PC-3 (cell line): ENCODE measurements around the gene EARS2. TPM values are rescaled to one million over a fixed set of nuclear protein-coding genes. Genes with fewer than 3 reads are reported as not detected.

Experiments
- ATAC-seq: fragments of 200-7000 bp; cut with Tn5 transposase; 2 replicates; pipeline ENCODE4 v1.9.1; 2020; ENCODE audit warnings: mild to moderate bottlenecking, moderate library complexity
- BruUV-seq: library from RNA; stranded (reverse); fragments of 400-500 nt; replicated peaks from 2 replicates; lab custom pipeline; 2021; lab: Mats Ljungman, UMichigan
- CTCF ChIA-PET: fragments of 300-600 bp; sonication (Branson Sonifier 250); formaldehyde crosslinking; loops from one replicate; lab custom pipeline; 2022; ENCODE audit warnings: antibody characterized with exemption; lab: Charles Lee
- POLR2A ChIA-PET: fragments of 300-600 bp; sonication (Branson Sonifier 250); formaldehyde crosslinking; loops from one replicate; lab custom pipeline; 2022; ENCODE audit warnings: antibody characterized with exemption; ENCODE audit not compliant: unreplicated experiment; lab: Charles Lee
- DNase-seq: peaks from one replicate; pipeline ENCODE4 v3.0.0-alpha.2; 2015
- H2AFZ ChIP-seq: fragments of 300-600 bp; sonication (generic); 2 replicates; pipeline ENCODE4 v1.6.0; 2016; ENCODE audit warnings: antibody characterized with exemption, low read length
- H3F3A ChIP-seq: fragments of 300-600 bp; sonication (generic); one replicate; pipeline ENCODE4 v1.6.0; 2017; ENCODE audit warnings: antibody characterized with exemption, low read length, control low read depth, mild to moderate bottlenecking; ENCODE audit not compliant: unreplicated experiment
- H3K27ac ChIP-seq: fragments of 300-600 bp; sonication (generic); 2 replicates; pipeline ENCODE4 v1.5.1; 2016; ENCODE audit warnings: mild to moderate bottlenecking, low read length
- H3K27me3 ChIP-seq: fragments of 300-600 bp; sonication (generic); 2 replicates; pipeline ENCODE4 v1.6.1; 2016; ENCODE audit warnings: low read length, mixed read lengths
- H3K36me3 ChIP-seq: fragments of 300-600 bp; sonication (generic); 2 replicates; pipeline ENCODE4 v1.6.1; 2016; ENCODE audit warnings: low read depth, mixed run types, low read length, mixed read lengths
- H3K4me1 ChIP-seq: fragments of 300-600 bp; sonication (generic); 2 replicates; pipeline ENCODE4 v1.5.1; 2016; ENCODE audit warnings: low read length; ENCODE audit not compliant: insufficient read depth
- H3K4me2 ChIP-seq: fragments of 300-600 bp; sonication (generic); 2 replicates; pipeline ENCODE4 v1.6.0; 2016; ENCODE audit warnings: low read length
- H3K4me3 ChIP-seq: fragments of 300-600 bp; sonication (generic); 2 replicates; pipeline ENCODE4 v1.5.1; 2016; ENCODE audit warnings: mild to moderate bottlenecking, low read length, mixed read lengths
- H3K79me2 ChIP-seq: fragments of 300-600 bp; sonication (generic); 2 replicates; pipeline ENCODE4 v1.6.1; 2017; ENCODE audit warnings: low read length, mixed read lengths
- H3K9ac ChIP-seq: fragments of 300-600 bp; sonication (generic); 2 replicates; pipeline ENCODE4 v1.6.0; 2016; ENCODE audit warnings: mild to moderate bottlenecking, low read length
- H3K9me2 ChIP-seq: fragments of 300-600 bp; sonication (generic); replicated peaks from 2 replicates; pipeline ENCODE4 v1.6.1; 2016; ENCODE audit warnings: mixed run types, low read length, mixed read lengths
- H3K9me3 ChIP-seq: fragments of 300-600 bp; sonication (generic); 2 replicates; pipeline ENCODE4 v1.6.1; 2016; ENCODE audit warnings: low read length, mixed read lengths
- H4K20me1 ChIP-seq: fragments of 300-600 bp; sonication (generic); 2 replicates; pipeline ENCODE4 v1.6.1; 2016; ENCODE audit warnings: low read length, mixed read lengths
- CTCF ChIP-seq: fragments of 300-600 bp; sonication (generic); conservative IDR thresholded peaks from 2 replicates; pipeline ENCODE4 v1.5.1; 2017; ENCODE audit warnings: antibody characterized with exemption, low read depth, mild to moderate bottlenecking, low read length
- EZH2 ChIP-seq: fragments of 300-600 bp; sonication (generic); IDR thresholded peaks from one replicate; pipeline ENCODE4 v1.6.1; 2017; ENCODE audit warnings: antibody characterized with exemption, mild to moderate bottlenecking, low read length; ENCODE audit not compliant: unreplicated experiment
- EZH2phosphoT487 ChIP-seq: fragments of 300-600 bp; sonication (generic); IDR thresholded peaks from 2 replicates; pipeline ENCODE4 v1.6.1; 2018; ENCODE audit warnings: mild to moderate bottlenecking, antibody characterized with exemption, low read length, borderline replicate concordance
- intact Hi-C: fragments of 100-400 bp; cut with micrococcal nuclease; formaldehyde crosslinking; loops from 2 replicates; pipeline ENCODE4 v1.9.0; 2023
- total RNA-seq: library from RNA; depleted of rRNA; stranded (reverse); fragments of >200 nt; gene quantifications from 2 replicates; pipeline ENCODE4 v1.2.3, GENCODE V29; 2014

Gene EARS2
- total RNA-seq, 1 experiment from 2014 or later = 23.7 TPM

- ATAC-seq = no peak
- no peak for DNase-seq
- H3K27ac ChIP-seq = no peak overlapping the region
- H3F3A ChIP-seq = no peaks in the 10 kb centered on the region
- no peak overlapping the region for H2AFZ ChIP-seq
- BruUV-seq = TSS peak; percentile 70
- peaks cover 50% of the 10 kb centered on the region for H3K79me2 ChIP-seq
- ChIA-PET CTCF (no interaction called here), POLR2A (no interaction called here)
- H3K4me3 ChIP-seq = peak overlapping the region; percentile 80
- intact Hi-C loops = no loop called here
- H3K27me3 ChIP-seq = no peaks in the 10 kb centered on the region
- H3K9me3 ChIP-seq = no peaks in the 10 kb centered on the region
- H3K9ac ChIP-seq = peak overlapping the region; percentile 63; the same call in 1 of the 2 replicates
- H3K4me1 ChIP-seq = peaks cover 16% of the 10 kb centered on the region
- TF ChIP-seq EZH2 (no peak), EZH2phosphoT487 (no peak), CTCF (no peak)
- peaks cover 32% of the 10 kb centered on the region for H4K20me1 ChIP-seq
- H3K36me3 ChIP-seq = no peaks in the 10 kb centered on the region
- no peaks in the 10 kb centered on the region for H3K9me2 ChIP-seq
- peak overlapping the region; percentile 91 for H3K4me2 ChIP-seq
Observed at GRCh38 chr16:23509441-23509754, 47.8 kb downstream of the EARS2 start.

- no peak overlapping the region for H2AFZ ChIP-seq
- peaks cover 38% of the 10 kb centered on the region for H4K20me1 ChIP-seq
- H3K4me2 ChIP-seq = peak overlapping the region; percentile 91
- H3K79me2 ChIP-seq = peaks cover 56% of the 10 kb centered on the region
- ATAC-seq (no peak; the same call in 1 of the 2 replicates), DNase-seq (peak; percentile 4)
- BruUV-seq = no TSS peak
- peaks cover 21% of the 10 kb centered on the region for H3K4me1 ChIP-seq
- no peaks in the 10 kb centered on the region for H3K9me3 ChIP-seq
- H3K9ac ChIP-seq = peak overlapping the region; percentile 63; the same call in 1 of the 2 replicates
- H3F3A ChIP-seq = no peaks in the 10 kb centered on the region
- ChIA-PET POLR2A (no interaction called here), CTCF (interaction anchor here (0.6 kb wide), 1 partner anchor 50 kb away, joined by 3 read pairs; no protein-coding TSS in a partner anchor)
- no peaks in the 10 kb centered on the region for H3K9me2 ChIP-seq
- TF ChIP-seq CTCF = no peak
- TF ChIP-seq EZH2 = no peak
- TF ChIP-seq EZH2phosphoT487 = no peak
- intact Hi-C loops = no loop called here
- peak overlapping the region; percentile 80 for H3K4me3 ChIP-seq
- H3K27ac ChIP-seq = no peak overlapping the region
- H3K27me3 ChIP-seq = no peaks in the 10 kb centered on the region
- no peaks in the 10 kb centered on the region for H3K36me3 ChIP-seq
Observed at GRCh38 chr16:23508589-23509440, 48.3 kb downstream of the EARS2 start.

GRCh38 chr16:23506606-23506994 lies 50.5 kb downstream of the EARS2 start:
- BruUV-seq = no TSS peak
- TF ChIP-seq EZH2 (no peak), CTCF (no peak), EZH2phosphoT487 (no peak)
- H3K27me3 ChIP-seq = no peaks in the 10 kb centered on the region
- no peak overlapping the region for H3K4me3 ChIP-seq
- no peaks in the 10 kb centered on the region for H3K9me3 ChIP-seq
- no peaks in the 10 kb centered on the region for H3F3A ChIP-seq
- CTCF ChIA-PET = interaction anchor here (2.2 kb wide), 1 partner anchor 72 kb away, joined by 8 read pairs; no protein-coding TSS in a partner anchor
- no peak overlapping the region for H3K27ac ChIP-seq
- POLR2A ChIA-PET = no interaction called here
- peaks cover 38% of the 10 kb centered on the region for H4K20me1 ChIP-seq
- ATAC-seq (no peak), DNase-seq (no peak)
- no peaks in the 10 kb centered on the region for H3K36me3 ChIP-seq
- no peak overlapping the region for H2AFZ ChIP-seq
- no peak overlapping the region for H3K9ac ChIP-seq
- peaks cover 77% of the 10 kb centered on the region for H3K79me2 ChIP-seq
- intact Hi-C loops = no loop called here
- no peak overlapping the region for H3K4me2 ChIP-seq
- no peaks in the 10 kb centered on the region for H3K9me2 ChIP-seq
- H3K4me1 ChIP-seq = peaks cover 21% of the 10 kb centered on the region
